ENCODE data around the gene ASB6.
"Not testable (repeated sequence)": the region's sequence is repeated elsewhere in the genome, so short reads cannot be mapped to it uniquely, and the experiment has no call there.

The ASB6 gene

DNA sequence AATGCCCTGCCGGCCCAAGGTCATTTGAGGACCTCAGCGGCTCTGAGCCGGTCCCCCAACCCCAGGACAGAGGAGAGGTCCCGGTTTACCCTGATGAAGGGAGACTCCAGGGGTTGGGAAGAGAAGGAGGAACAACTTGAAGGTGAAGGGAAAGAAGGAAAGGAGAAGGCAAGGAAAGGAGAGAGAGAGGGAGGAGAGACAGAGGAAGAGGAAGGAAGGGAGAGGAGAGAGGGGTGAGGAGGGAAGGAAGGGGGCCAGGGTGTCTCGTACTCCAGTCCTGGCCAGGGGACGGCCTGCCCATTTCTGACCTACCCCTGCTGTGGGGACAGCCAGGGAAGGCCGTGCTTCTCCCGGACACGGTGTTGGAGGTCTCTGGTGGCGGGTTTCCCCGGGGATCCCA, 25.4 kb upstream of the ASB6 start:
- DNase-seq (ENCODE audit: low spot score), result no peak

DNA sequence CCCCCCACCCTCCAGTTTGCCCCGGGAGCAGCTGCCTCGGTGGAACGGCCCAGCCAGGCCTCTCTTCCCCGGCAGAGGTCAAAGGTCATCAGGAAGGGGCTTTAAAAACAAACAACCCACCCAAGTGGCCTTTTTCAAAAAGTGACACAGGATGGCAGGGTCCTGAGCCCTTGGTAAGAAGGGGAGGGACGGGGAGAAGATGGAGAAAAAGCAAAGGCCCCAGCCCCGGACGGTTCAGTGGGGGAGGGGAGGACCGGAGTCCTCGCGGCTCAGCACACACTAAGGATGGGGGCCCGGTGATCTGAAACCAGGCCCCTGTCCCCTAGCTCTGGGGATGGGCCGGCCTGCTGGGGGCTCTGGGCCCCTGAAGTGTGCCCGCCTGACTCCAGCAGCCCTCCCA, 24.6 kb upstream of the ASB6 start:
- DNase-seq (ENCODE audit: low spot score), result no peak

DNA sequence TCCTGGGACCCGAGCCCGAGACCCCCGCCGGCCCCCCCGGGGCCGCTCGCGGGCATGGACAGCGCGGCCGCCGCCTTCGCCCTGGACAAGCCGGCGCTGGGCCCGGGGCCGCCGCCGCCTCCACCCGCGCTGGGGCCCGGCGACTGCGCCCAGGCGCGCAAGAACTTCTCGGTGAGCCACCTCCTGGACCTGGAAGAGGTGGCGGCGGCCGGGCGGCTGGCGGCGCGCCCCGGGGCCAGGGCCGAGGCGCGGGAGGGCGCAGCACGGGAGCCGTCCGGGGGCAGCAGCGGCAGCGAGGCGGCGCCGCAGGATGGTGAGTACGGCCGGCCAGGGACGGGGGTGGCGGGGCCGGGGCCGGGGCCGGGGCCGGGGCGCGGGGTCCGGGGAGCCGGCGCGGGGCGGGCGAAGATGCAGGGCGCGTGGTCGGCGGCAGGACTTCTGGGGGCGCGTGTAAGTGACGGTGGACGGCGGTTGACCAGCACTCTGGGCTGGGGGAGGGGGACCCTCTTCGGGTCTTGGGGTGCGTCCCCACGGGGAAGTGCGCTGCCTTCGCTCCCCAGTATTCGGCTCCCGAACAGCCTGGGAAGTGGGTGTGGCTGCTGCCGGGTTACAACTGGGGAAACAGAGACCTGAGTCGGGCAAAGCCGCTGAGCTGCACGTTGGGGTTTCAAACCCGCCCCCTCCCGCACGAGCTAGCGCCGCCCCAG, 24.0 kb upstream of the ASB6 start:
- no peak for DNase-seq (ENCODE audit: low spot score)

DNA sequence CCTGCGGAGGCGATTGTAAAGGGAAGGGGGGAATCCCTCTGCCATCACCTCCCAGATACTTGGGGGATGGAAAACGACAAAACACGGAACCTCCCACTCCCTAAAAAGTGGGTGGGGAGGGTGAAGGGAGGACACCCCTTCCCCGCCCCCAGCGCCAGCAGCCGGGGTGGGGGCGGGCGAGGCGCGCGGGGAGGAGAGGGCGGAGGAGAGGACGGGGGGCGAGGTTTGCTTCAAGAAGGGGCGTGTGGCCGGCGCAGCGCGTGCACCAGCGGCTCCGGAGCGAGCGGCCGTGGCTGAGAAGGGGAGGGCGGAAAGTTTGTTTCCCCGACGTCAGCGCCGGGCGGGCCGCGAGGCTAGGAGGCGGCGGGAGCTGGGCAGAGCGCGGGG, 23.4 kb upstream of the ASB6 start, which contains the start of gene PRRX2:
Gene PRRX2 (plus strand): TSS at position 259 of the 387 bp plus-strand sequence. CDS start 221 bp downstream, outside the sequence.
- DNase-seq (ENCODE audit: low spot score), result no peak

DNA sequence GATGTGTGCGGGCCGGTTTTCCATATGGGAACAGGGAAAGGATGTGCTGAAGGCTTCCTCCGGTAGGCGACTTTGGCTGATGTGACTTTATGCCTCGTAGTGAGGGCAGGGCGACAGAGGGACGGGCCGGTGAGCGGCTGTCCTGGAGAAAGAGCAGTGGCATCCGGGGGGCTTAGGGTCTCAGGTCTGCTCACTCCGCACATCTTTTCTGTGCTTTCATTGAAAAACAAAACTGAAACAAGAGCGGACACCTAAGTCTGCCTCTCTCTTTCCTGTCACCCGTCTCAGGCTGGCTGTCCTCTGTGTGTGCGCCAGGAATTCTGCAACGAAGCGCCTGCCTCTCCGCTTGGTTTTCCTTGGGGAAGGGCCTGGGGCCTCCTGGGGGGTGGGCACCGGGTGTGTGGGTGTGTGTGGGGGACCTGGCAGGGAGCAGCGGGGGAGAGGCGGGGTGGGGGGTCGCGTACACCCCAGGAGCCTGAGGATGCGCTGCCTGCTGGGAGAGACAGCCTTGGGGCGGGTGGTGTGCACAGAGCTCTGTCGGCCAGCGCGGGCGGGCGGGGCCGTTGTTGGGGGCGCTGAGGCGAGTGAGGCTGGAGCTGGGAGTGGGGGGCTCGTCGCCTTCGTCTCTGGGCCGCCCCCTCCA, 22.9 kb upstream of the ASB6 start:
- DNase-seq (ENCODE audit: low spot score), result no peak

DNA sequence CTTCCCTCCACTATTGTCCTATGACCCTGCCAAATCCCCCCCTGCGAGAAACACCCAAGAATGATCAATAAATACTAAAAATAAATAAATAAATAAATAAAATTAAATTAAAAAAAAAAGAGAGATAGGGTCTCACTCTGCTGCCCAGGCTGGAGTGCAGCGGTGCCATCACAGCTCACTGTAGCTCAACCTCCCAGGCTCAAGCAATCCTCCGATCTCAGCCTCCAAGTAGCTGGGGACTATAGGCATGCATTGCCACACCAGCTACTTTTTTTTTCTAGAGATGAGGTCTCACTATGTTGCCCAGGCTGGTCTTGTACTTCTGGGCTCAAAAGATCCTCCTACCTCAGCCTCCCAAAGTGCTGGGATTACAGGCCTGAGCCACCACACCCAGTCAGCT, 20.3 kb upstream of the ASB6 start:
- DNase-seq (ENCODE audit: low spot score), result not testable (repeated sequence)

DNA sequence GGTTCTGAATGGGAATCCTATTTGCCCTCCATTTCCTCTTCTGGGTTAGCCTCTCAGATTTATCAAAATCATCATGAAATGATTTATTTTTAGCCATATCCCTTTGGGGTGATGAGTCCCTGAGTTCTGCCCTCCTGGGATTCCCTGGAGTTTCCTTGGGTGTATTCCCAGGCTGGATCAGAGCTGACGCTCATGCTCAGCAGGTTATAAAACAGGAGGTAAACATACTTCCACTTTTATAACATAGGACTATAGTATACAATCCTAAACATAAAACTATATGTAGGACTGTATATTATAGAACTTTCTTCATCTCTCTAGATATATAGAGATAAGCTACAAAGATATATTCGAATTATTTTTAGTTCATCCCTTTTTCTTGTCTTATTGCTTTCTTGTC, 19.1 kb upstream of the ASB6 start:
- DNase-seq (ENCODE audit: low spot score), result no peak

DNA sequence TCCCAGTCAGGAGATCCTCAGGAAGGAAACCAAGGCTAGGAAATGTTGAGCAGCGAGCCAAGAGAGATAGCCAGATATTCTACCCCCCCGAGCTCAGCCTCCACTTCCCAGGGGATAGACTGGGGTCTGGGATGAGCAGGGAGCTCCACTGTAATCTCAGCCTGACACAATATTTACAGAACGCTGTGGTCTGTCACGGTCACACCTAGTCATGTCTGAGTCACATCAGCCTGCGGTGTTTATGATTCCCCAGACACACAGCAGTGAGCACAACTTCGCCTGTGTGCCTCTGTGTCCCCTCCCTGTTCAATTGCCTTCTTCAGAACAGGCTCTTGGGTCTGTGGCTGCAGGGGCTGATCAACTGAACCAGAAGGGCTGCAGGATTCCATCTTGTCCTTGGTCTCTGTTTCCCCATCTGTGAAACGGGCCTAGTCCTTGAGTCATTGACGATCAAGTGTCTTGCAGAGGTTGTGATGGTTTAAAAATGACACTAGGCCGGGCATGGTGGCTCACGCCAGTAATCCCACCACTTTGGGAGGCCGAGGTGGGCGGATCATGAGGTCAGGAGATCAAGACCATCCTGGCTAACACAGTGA, 14.9 kb upstream of the ASB6 start:
- DNase-seq (ENCODE audit: low spot score), result no peak

DNA sequence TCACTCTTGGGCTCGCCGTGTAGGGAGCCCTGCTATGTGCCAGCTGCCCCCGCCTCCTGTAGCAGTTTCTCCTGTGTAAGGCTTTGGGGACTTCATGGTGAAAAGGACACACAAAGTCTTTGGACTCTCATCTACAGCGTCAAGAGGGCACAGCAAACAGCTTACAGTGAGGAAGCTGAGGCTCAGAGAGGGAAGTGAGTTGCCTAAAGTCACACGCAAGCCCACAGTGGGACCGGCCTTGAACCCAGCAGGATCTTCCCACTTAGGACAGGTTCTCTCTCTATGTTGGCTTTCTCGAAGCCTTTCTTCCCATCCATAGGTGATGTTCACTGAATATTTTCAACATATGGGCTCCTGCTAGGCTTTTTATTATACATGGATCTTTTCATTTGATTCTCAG, 13.7 kb upstream of the ASB6 start:
- DNase-seq (ENCODE audit: low spot score), result no peak

DNA sequence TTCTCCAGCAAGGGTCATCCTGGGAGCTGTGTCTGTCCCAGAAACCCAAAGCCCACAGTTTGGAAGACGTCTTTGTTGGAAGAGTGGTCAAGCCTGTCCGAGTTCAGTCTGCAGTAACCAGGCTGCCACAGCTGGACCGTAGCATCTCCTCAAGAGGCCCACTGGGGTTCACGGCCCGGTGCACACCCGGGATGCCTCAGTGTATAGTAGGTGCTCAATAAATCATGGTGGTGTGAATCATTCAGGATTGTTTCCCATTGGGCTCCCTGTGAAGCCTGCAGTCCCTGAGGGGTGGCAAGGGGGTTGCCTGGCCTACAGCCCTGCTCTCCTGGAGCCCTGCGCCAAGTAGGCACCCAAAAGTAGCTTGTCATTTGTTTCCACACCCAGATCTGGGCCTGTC, 13.2 kb upstream of the ASB6 start:
- DNase-seq (ENCODE audit: low spot score), result no peak

DNA sequence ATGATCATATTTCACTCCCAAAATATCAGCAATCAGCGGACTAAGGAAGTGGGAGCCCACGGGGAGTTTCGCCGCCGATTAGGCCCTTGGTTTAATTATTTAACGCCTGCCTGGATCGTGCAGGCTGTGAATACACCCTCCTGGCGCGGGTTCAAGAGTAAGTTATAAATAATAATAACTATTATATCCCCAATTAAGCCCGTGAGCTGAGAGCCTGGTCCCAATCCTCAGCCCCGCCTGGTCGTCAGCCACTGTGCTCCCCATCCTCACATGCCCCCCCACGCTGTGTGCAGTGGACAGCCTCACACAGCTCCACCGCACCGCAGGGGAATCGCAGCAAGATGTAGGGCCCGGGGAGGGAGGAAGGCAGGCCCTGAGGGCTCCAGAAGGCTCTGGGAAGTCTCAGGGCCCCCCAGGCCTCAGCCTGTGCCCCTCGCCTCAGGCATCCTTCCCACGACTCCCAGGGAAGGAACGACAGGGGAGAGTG, 12.6 kb upstream of the ASB6 start:
- no peak for DNase-seq (ENCODE audit: low spot score)

DNA sequence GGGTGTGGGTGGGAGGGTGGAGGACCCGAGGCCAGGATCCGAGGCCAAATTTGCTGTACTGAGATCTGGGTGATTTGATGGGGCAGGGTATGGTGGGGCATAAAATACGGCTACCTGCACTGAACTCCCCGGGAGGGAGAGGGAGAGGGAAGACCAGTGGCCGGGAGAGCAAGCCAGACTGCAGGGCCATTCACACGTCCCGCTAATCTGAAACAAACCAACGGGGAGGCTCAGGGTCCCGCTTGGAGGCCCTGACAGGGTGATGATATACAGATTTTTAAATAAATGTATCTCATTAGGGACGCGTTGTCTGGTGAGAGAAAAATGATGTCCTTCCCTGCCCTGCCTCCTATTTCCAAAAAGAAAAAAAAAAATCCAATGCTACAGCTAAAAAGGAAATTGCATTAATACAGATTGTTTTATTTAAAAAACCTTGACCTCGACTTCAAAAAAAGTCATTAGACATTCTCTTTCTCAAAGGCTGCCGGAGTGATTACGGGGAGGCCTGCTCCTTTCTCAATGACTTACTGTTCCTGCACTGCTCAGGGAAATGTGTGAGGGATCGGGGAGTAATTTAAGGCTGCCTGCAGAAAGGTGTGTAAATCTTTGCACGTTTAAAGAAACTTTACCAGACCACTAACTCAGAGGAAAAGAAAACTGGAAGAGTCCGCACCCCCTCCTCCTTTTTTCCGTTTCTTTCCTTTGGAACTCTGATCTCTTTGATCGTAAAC, 12.0 kb upstream of the ASB6 start:
- DNase-seq (ENCODE audit: low spot score), result no peak

DNA sequence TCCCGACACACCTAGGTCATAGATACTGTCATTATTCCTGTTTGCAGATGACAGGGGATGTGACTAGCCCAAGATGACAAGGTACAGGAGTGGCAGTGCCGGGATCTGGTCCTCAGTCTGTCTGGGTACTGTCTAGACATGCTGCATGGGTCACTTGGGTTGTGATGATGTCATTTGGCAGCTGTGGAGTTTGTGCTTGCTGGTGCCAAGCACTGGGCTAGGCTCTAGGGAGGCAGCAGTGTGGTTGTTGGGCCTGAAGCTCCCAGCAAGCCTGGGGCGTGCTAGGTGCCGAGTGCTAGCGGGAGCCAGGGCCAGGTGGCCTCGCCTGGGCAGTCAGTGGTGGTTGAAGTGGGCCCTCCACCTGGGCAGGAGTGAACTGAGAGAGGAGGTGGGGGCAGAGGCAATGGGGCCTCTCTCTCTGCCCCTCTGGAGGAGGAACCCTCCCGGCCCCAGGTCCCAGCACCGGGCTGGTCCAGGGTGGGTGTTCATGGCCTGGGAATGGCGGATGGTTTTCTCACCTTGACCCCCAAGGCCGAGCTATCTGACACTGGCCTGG, 8.8 kb upstream of the ASB6 start:
- DNase-seq (ENCODE audit: low spot score), result no peak

DNA sequence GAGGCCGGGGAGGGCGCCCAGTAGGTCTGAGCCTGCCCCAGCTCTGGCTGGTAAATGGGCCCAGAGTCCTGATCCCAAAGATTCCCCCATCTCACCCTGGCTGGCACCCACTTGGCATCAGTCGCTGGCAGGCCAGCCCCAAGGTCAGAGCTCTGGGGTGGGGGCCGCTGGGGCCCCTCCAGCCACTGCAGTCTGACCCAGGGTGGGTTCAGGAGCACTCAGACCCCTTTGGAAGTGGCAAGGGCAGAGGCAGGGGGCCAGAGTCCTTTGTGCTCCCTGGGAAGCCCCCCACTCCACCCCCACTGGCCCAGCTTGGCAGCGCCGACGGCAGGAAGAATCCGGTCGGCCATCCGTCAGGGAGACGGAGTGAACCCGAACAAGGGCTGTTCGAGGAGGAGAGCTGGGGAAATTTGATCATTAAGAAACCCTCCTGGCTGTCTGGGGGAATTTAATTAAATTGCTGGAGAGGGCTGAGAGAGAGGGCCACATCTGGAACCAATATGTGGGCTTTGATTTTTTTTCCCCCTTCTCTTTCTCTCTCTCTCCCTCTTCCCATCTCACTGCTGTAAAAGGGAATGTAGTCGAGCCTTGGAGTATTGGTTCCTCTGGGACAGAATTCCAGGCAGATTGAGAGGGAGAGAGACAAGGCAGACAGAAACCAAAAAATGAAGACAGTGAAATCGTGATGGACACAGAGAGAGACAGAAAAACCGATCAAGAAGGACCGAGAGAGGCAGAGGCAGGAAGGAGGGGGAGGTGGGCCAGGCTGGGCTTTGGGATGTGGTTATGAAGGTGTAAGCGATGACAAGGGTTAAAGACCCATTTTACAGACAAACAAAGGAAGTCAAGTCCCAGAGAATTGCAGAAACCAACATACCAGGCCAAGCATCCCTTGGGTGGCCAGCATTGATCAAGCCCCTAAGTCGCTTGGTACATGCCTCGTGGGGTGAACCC, 8.1 kb upstream of the ASB6 start:
- no peak for DNase-seq (ENCODE audit: low spot score)

DNA sequence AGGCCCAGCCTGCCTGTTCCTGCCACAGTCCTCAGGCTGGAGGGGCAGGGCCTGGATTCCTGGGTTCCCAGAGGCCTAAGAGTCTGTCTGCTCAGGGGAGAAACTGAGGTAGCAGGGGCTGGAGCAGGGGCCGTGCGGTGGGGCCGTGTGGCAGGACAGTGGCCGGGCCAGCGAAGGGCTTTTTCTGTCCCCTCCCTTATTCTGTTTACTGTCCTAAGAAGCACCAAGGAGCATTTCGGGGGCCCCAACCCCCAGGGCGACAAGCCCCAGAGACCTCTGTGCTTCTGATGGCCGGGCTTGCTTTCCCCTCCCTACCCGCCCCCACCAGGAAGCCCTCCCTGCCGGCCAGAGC, 6.8 kb upstream of the ASB6 start:
- no peak for DNase-seq (ENCODE audit: low spot score)

DNA sequence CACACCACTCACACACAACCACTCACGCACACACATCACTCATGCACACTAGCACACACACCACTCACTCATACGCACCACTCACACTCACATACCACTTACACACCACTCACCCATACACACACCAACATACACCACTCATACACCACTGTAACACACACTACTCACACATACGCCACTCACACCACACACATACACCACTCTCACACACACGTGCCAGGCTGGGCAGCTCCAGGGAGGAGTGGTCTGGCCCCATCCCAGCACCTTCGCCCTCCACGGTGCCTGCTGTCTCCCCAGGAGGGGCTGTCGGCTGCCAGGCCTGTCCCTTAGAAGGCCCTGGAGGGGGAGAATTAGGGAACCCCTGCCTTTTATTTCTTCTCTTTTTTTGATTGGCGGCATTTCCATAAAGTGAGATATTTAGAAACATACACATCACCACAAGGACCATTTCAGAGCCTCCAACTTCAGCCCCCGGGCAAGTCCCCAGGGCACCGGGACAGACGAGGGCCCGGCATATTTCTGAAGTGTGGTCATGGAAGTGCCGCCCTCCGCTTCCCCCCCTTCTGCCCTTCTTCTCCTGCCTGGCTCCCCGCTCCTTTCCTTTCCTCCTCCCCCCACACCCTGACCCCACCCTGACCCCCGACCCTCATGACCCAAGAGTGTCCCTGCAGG, 6.3 kb upstream of the ASB6 start:
- DNase-seq (ENCODE audit: low spot score), result no peak

DNA sequence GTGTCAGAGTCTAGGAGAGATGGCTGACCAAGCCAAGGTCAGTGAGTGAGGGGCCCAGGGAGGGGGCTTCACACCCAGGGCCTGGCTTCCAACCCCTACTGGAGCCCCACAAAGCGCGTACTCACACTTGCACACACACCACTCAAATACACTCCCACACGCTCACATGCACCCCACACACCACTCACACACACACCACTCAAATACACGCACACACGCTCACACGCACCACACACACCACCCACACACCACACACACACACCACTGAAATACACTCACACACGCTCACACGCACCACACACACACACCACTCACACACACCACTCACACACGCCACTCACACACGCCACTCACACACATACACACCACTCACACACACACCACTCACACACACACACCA, 5.7 kb upstream of the ASB6 start:
- DNase-seq (ENCODE audit: low spot score), result no peak

DNA sequence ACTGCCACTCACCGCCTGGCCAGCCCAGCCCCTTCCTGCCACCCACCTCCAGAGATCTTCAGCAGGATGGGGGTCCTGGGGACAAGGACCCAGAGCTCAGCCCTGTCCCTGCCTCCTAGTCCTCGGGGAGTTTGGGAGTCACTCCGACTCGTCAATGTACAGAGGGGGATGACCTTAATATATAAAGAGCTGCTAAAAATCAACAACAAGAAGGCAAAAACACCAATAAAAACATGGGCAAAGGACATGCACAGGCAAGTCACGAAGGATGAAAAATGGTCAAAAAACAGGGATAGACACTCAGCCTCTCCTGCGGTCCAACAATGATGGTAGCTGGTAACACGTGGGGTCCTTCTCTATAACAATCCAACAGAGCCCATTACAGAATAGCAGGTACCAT, 4.7 kb upstream of the ASB6 start:
- DNase-seq (ENCODE audit: low spot score), result no peak

DNA sequence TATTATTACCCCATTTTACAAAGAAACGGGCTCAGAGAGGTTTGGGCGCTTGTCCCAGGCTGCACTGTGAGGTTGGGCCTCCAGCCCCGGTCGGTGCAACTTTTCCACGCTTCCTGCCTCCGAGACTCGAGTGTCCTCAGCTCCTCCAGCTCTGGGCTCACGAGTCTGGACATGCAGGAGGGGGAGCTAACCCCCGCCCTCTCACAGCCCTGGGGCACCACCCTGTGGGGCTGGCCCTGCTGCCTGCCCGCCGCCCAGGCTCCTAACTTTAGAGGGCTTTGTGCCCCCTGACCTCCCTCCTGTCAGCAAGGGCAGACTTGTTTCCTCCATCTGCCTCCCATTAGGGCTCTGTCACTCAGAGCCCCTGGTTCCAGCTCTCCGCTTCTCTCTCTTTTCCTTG, 4.3 kb upstream of the ASB6 start:
- DNase-seq (ENCODE audit: low spot score), result no peak

DNA sequence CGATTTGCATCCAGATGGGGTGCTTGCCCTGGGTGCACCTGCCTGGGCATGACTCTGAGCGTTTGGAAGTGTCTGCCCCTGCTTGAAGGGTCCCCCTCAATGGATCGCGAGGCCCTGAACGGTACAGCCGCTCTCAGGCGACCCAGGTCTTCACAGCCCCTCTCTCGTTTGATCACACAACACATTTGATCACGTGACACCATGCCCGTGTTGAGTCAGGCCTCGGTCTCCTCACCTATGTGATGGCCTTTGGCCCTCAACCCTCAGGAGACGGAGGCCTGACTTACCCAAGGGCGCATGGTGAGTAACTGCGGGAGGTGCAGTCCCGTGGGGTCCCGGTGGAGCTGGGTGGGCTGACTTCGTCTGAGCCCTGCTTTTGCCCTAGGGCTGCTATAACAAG, 3.0 kb upstream of the ASB6 start:
- no peak for DNase-seq (ENCODE audit: low spot score)

DNA sequence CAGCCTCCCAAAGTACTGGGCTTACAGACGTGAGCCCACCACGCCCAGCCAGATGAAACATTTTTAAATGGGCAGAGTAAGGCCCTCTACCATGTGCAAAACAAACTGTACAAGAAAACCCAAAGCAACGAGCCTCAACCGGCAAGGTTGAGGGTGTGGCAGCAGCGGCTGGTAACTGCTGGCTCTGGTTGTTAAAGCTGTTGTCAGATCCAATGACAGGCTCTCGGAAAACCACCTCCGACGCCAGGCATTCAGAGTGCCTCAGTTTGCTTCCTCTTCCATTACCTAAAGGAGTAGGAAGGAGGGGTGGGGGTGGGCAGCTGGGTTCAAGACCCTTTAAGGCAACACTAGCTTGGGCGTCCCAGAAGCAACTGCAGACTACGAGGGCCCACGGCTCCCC, 2.4 kb upstream of the ASB6 start:
- DNase-seq (ENCODE audit: low spot score), result no peak
